NCI-H1930 (cell line): ENCODE data around the gene CLDN6.

ENCODE experiments used
- DNase-seq, 2 experiments: peaks; one replicate each; lab custom pipeline; 2025; lab: John Stamatoyannopoulos, UW

CLDN6 gene

DNA sequence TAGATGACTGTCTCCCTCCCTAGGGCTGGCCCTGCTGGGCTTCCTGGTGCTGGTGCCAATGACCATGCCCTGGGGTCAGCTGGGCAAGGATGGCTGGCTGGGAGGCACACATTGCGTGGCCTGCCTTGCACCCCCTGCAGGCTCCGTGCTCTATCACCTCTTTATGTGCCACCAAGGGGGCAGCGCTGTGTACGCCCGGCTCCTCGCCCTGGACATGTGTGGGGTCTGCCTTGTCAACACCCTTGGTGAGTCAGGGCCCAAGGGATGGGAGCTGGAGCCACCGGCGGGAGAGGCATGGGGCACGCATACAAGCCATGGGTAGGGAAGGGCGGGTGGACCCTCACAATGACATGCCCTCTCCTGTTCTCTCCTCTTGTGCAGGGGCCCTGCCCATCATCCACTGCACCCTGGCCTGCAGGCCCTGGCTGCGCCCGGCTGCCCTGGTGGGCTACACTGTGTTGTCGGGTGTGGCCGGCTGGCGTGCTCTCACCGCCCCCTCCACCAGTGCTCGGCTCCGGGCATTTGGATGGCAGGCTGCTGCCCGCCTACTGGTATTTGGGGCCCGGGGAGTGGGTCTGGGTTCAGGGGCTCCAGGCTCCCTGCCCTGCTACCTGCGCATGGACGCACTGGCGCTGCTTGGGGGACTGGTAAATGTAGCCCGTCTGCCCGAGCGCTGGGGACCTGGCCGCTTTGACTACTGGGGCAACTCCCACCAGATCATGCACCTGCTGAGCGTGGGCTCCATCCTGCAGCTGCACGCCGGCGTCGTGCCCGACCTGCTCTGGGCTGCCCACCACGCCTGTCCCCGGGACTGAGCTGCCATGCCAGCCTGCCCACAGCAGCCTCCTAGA lies 46.6 kb downstream of the CLDN6 start:
- DNase-seq: no peak

DNA sequence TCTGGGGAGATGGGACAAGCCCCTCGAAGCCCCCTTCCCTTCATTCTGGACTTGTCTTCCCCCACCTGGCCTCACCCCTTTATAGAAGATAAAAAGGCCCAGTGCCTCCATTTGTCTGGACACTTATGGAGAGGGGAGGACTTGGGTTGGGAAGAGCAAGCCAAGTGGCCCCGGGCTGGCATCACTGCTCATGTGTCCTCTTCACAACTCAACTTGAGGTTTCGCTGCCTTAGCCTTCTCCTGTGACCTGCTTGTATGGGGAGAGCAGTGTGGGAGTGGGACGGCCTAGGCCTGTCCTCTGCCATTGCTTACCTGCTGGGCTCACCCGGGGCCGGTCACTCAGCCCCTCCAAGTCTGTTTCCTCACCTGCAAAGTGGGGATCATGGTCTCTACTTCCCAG lies 47.4 kb downstream of the CLDN6 start:
- no peak for DNase-seq

DNA sequence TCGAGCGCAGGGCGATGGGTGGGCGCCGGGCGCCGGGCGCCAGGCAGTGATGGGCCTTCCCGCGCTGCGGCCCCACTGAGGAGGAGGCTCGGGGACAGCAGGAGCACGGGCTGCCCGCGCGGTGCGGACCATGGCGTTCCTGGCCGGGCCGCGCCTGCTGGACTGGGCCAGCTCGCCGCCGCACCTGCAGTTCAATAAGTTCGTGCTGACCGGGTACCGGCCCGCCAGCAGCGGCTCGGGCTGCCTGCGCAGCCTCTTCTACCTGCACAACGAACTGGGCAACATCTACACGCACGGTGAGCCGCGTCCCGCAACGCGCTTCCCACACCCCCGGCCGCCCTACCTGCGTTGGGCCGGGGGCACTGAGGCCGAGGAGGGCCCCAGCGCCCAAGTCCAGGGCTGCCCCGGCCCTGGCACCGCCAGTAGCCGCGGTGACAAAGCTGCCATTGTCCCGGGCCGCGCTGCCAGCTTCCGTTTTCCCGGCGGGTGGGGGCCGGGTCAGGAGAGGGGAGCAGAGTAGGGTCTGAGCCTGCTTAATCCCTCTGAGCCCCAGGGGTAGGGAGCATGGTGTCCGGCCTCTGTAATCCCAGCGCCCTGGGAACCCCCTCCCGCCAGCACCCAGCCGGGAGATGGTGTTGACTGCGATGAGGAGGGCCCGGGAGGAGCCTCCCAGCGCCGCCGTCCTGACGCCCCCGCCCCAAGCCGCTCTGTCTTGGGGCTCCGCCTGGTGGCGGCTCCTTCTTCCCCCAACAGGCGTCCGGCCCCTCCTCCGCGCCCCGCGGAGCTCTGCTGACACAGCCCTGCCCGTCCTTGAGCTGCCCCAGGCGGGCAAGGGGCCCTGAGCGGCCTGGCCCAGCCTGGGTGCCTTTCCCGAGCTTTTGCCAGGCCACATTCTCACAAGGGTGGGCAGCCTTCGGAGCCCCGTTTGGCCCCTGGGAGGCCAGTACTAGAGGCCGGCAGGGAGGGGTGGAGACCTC lies 48.1 kb downstream of the CLDN6 start:
- peak; percentile 51 to 56 for DNase-seq

DNA sequence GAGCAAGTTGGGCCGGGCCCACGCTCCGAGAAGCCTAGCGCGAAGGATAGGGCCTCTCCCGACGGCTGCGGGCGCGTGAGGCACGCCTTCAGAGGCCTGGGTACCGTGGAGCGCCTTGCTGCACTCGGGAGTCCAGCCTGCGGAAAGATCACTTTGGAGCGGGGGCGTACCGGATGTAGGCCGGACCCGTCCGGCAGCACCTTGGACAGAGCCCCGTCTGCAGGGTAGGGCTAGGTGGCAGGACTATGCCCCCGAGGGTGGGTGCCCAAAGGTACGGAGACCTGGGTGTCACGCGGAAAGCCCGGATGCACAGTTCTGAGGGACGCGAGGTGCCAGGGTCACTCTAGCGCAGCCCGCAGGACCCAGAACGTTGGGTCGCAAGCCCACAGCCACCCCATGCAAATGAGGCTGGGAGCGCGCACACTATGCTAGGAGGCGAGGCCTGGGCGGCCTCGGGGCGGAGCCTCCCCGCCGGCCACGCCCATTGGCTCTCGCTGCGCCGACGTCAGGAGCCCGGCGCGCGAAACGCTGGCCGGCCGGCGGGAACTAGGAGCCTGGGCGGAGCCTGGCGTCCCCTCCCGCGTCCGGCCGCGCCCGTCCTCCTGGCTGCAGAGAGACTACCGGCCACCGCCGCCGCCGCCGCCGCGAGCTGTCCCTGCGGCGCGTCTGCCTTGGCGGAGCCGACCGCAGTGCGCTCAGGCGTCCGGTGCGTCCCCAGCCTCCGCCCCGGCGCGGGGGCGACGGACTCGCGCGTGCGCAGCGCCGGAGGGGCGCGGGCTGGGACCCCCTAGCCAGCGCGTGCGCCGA lies 49.0 kb downstream of the CLDN6 start, which contains the start of gene PAQR4:
PAQR4 (plus strand) TSS at position 611 of the 807 bp plus-strand sequence. CDS start 327 bp downstream, outside the sequence.
- DNase-seq: peak; percentile 90 to 97

DNA sequence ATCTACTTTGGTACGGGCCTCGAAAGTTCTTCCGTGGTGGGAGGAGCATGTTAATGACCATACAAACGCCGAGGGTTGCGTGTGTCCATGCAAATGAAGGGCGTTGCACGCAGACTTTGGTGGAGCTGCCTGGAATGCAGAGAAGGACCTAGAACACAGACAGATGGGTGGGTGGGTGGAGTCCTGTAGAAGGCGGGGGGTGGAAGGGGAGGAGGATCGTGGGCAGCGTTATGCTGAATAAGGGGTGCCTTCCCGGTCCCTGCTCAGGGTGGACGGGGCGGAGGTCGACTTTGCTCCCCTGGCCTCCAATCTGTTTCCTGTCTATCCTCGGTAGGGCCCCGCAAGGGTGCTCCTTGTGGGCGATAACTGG lies 49.6 kb downstream of the CLDN6 start:
- no peak for DNase-seq

DNA sequence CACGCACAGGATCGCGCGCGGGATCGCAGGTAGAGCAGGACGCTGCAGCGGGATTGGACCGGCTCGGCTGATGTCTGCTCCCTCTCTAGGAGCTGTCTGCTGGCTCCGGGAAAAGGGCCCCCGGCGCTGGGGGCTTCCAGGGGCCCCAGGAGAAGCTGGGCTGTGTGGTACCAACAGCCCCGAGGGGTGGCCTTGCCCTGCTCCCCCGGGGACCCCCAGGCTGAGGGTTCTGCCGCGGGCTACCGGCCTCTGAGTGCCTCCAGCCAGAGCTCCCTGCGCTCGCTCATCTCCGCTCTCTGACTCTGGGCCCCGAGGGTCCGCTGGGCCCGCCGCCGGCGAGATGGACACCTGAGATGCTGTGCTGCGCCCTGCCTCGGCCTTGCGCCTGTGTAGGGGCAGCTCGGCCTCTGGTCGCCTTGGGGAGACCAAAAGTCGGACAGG lies 50.2 kb downstream of the CLDN6 start:
- DNase-seq: no peak

DNA sequence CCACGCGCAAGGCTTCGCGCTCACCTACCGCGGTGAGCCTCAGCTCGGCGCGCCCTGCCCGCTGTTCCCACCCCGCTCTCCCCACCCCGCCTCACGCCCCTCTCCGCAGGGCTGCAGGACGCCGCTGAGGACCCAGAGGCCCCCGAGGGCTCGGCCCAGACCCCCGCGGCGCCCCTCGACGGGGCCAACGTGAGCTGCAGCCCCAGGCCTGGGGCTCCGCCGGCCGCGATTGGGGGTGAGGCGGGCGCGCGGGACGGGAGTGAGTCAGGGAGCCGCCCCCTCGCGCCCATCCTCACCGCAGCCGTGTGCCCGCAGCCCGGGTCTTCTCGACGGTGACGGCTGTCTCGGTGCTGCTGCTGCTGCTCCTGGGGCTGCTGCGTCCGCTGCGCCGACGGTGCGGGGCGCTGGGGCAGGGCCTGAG lies 50.8 kb downstream of the CLDN6 start:
- DNase-seq: no peak

DNA sequence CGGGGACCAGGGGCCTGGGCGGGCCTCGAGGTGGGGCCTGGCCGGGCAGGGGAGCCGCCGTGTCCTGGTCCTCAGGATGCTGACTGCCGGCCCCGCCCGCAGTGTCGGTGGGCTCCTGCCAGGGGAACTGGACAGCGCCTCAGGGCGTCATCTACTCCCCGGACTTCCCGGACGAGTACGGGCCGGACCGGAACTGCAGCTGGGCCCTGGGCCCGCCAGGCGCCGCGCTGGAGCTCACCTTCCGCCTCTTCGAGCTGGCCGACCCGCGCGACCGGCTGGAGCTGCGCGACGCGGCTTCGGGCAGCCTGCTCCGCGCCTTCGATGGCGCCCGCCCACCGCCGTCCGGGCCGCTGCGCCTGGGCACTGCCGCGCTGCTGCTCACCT lies 51.2 kb downstream of the CLDN6 start:
- DNase-seq: no peak

DNA sequence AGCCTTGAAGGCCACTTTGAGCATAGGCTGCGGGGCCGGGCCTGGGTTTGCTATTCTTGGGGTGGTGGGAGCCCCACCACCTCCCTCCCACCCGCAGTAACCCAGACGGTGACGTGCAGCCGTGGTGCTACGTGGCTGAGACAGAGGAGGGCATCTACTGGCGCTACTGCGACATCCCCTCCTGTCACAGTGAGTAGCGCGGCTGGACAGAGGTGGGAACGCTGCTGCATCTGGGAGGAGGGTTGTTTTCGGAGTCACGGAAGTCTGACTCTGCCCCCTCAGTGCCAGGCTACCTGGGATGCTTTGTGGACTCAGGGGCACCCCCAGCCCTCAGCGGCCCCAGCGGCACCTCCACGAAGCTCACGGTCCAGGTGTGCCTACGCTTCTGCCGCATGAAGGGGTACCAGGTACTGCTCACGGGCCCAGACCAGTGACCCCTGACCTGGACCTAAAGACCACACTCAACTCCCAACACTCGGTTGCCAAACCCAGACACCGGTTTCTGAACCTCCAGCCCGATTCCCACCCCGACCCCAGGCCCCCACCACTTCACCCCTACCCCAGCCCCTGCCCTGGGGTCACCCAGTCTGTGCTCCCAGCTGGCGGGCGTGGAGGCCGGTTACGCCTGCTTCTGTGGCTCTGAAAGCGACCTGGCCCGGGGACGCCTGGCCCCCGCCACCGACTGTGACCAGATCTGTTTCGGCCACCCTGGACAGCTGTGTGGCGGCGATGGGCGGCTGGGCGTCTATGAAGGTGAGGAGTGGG lies 51.8 kb downstream of the CLDN6 start:
- DNase-seq: no peak
